WTC11 (cell line): ENCODE data around the gene BRS3. TPM values are rescaled to one million over a fixed set of nuclear protein-coding genes. Genes with fewer than 3 reads are reported as not detected.
"Not testable (repeated sequence)": the region's sequence is repeated elsewhere in the genome, so short reads cannot be mapped to it uniquely, and the experiment has no call there.

ENCODE experiments used
- ATAC-seq: fragments of 200-7000 bp; cut with Tn5 transposase; 2 replicates; pipeline ENCODE4 v1.10.0; 2021; ENCODE audit warnings: mild to moderate bottlenecking, moderate library complexity
- Bru-seq: library from RNA; stranded (reverse); fragments of 400-500 nt; gene quantifications from one replicate; lab custom pipeline; 2021; lab: Mats Ljungman, UMichigan
- CTCF ChIA-PET: fragments of 300-600 bp; sonication (Branson Sonifier 250); formaldehyde crosslinking; loops from one replicate; lab custom pipeline; 2021; ENCODE audit warnings: antibody characterized with exemption; lab: Charles Lee
- POLR2A ChIA-PET: fragments of 350-600 bp; sonication (Branson Sonifier 250); formaldehyde crosslinking; loops from one replicate; lab custom pipeline; 2021; ENCODE audit warnings: antibody characterized with exemption; lab: Charles Lee
- DNase-seq: peaks from one replicate; pipeline ENCODE4 v3.0.0; 2021; ENCODE audit warnings: low spot score
- H3K27ac Mint-ChIP-seq: 2 replicates; pipeline ENCODE4 v1.8.0; 2021; ENCODE audit warnings: mixed read lengths
- H3K27me3 Mint-ChIP-seq: 2 replicates; pipeline ENCODE4 v1.8.0; 2021; ENCODE audit warnings: low read depth, mild to moderate bottlenecking, moderate library complexity, mixed read lengths
- H3K36me3 Mint-ChIP-seq: 2 replicates; pipeline ENCODE4 v1.8.0; 2021; ENCODE audit warnings: mixed read lengths
- H3K4me1 Mint-ChIP-seq: 2 replicates; pipeline ENCODE4 v1.8.0; 2022; ENCODE audit warnings: mixed read lengths
- H3K4me3 Mint-ChIP-seq: 2 replicates; pipeline ENCODE4 v1.8.0; 2021; ENCODE audit warnings: mild to moderate bottlenecking, moderate library complexity, mixed read lengths
- H3K9me3 Mint-ChIP-seq: 2 replicates; pipeline ENCODE4 v1.8.0; 2021; ENCODE audit warnings: mixed read lengths
- AFF4 ChIP-seq: sonication (generic); formaldehyde crosslinking; IDR thresholded peaks from 2 replicates; pipeline ENCODE4 v1.8.1; 2023; ENCODE audit warnings: mild to moderate bottlenecking, missing genetic modification reagents, borderline replicate concordance
- CREB1 ChIP-seq: sonication (generic); formaldehyde crosslinking; IDR thresholded peaks from 2 replicates; pipeline ENCODE4 v1.8.0; 2023; ENCODE audit warnings: mild to moderate bottlenecking, missing genetic modification reagents
- CREM ChIP-seq: sonication (generic); formaldehyde crosslinking; IDR thresholded peaks from 2 replicates; pipeline ENCODE4 v1.8.1; 2022; ENCODE audit warnings: mild to moderate bottlenecking, missing genetic modification reagents, moderate library complexity
- ESRRA ChIP-seq: sonication (generic); formaldehyde crosslinking; IDR thresholded peaks from 2 replicates; pipeline ENCODE4 v1.8.1; 2022; ENCODE audit warnings: mild to moderate bottlenecking, missing genetic modification reagents, borderline replicate concordance
- FOXK1 ChIP-seq: sonication (generic); formaldehyde crosslinking; IDR thresholded peaks from 2 replicates; pipeline ENCODE4 v1.8.0; 2022; ENCODE audit warnings: mild to moderate bottlenecking, moderate library complexity, missing genetic modification reagents
- GABPB1 ChIP-seq: sonication (generic); formaldehyde crosslinking; IDR thresholded peaks from 2 replicates; pipeline ENCODE4 v1.8.1; 2023; ENCODE audit warnings: mild to moderate bottlenecking, missing genetic modification reagents
- GTF2I ChIP-seq: fragments of 250-450 bp; sonication (Bioruptor Pico); conservative IDR thresholded peaks from 2 replicates; pipeline ENCODE4 v1.4.0; 2021; ENCODE audit warnings: mild to moderate bottlenecking
- HMGXB4 ChIP-seq: sonication (generic); formaldehyde crosslinking; IDR thresholded peaks from 2 replicates; pipeline ENCODE4 v1.8.1; 2023; ENCODE audit warnings: mild to moderate bottlenecking, moderate library complexity, missing genetic modification reagents
- MXD4 ChIP-seq: fragments of 250-450 bp; sonication (Bioruptor Pico); IDR thresholded peaks from 2 replicates; pipeline ENCODE4 v1.8.0; 2021; ENCODE audit warnings: mild to moderate bottlenecking, moderate library complexity, borderline replicate concordance
- NFE2L1 ChIP-seq: sonication (generic); formaldehyde crosslinking; IDR thresholded peaks from 2 replicates; pipeline ENCODE4 v1.8.1; 2023; ENCODE audit warnings: missing genetic modification reagents
- ZNF317 ChIP-seq: sonication (generic); formaldehyde crosslinking; IDR thresholded peaks from 2 replicates; pipeline ENCODE4 v1.8.1; 2023; ENCODE audit warnings: low read depth, mild to moderate bottlenecking, moderate library complexity, missing genetic modification reagents, borderline replicate concordance
- long read RNA-seq, 3 experiments: library from RNA in 1 of 3; library from capped mRNA in 1 of 3; library from polyadenylated mRNA in 1 of 3; unstranded in 2 of 3; stranded (forward) in 1 of 3; transcript quantifications; one replicate each; pipeline ENCODE4 v2.0.0, GENCODE V29; 2021
- total RNA-seq: library from RNA; stranded (reverse); gene quantifications from 3 replicates; pipeline ENCODE4 v1.2.3, GENCODE V29; 2021
- TF ChIP-seq, protein P1 (sequence below): sonication (generic); formaldehyde crosslinking; IDR thresholded peaks from 2 replicates; pipeline ENCODE4 v1.8.1; 2023; ENCODE audit warnings: mild to moderate bottlenecking, missing genetic modification reagents
- TF ChIP-seq, protein P2 (sequence below): sonication (generic); formaldehyde crosslinking; IDR thresholded peaks from 2 replicates; pipeline ENCODE4 v1.8.0; 2023; ENCODE audit warnings: missing genetic modification reagents, mild to moderate bottlenecking, borderline replicate concordance
- TF ChIP-seq, protein P3 (sequence below): sonication (generic); formaldehyde crosslinking; conservative IDR thresholded peaks from 2 replicates; pipeline ENCODE4 v1.8.1; 2023; ENCODE audit warnings: mild to moderate bottlenecking, low read depth, missing genetic modification reagents, moderate library complexity

Gene BRS3
- total RNA-seq (not detected in 3 replicates), Bru-seq, nascent RNA (not detected)
- long read RNA-seq, experiment 1, result 0 reads
- long read RNA-seq, experiment 2, result 0 reads
- long read RNA-seq, experiment 3, result 0 reads

DNA sequence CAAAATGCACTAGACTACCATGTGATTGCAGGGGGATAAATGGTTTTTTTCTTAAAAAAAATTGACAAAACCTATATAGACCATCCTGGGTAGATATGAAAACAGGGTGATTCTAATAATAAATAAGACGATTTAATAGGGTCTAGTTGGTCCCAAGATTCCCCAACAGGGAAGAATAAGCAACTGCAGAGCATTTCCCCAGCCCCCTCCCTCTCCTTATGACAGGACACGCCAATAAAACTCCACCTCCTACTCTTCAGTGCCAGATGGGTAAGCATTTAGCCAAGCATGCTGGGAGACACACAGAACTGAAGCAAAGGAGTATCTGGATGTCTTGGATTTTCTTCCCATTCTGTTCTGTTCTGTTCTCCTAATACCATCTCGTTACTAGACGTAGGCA lies at the start of gene BRS3:
BRS3 (plus strand) TSS at position 301 of the 400 bp plus-strand sequence. CDS start 168 bp downstream, outside the sequence.
- Mint-ChIP-seq H3K27me3 (peaks cover 27% of the 10 kb centered on the region), H3K4me1 (no peaks in the 10 kb centered on the region), H3K36me3 (no peaks in the 10 kb centered on the region), H3K9me3 (no peaks in the 10 kb centered on the region), H3K27ac (no peak within 1 kb of the TSS), H3K4me3 (no peak within 1 kb of the TSS)
- ChIA-PET CTCF (no interaction called here), POLR2A (no interaction called here)
- TF ChIP-seq, protein P1, sequence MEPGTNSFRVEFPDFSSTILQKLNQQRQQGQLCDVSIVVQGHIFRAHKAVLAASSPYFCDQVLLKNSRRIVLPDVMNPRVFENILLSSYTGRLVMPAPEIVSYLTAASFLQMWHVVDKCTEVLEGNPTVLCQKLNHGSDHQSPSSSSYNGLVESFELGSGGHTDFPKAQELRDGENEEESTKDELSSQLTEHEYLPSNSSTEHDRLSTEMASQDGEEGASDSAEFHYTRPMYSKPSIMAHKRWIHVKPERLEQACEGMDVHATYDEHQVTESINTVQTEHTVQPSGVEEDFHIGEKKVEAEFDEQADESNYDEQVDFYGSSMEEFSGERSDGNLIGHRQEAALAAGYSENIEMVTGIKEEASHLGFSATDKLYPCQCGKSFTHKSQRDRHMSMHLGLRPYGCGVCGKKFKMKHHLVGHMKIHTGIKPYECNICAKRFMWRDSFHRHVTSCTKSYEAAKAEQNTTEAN (CRISPR knock-in tag), result no peak
- TF ChIP-seq ESRRA (CRISPR knock-in tag) (no peak), CREM (CRISPR knock-in tag) (no peak), GABPB1 (no peak), AFF4 (no peak), NFE2L1 (CRISPR knock-in tag) (no peak)
- TF ChIP-seq, protein P2, sequence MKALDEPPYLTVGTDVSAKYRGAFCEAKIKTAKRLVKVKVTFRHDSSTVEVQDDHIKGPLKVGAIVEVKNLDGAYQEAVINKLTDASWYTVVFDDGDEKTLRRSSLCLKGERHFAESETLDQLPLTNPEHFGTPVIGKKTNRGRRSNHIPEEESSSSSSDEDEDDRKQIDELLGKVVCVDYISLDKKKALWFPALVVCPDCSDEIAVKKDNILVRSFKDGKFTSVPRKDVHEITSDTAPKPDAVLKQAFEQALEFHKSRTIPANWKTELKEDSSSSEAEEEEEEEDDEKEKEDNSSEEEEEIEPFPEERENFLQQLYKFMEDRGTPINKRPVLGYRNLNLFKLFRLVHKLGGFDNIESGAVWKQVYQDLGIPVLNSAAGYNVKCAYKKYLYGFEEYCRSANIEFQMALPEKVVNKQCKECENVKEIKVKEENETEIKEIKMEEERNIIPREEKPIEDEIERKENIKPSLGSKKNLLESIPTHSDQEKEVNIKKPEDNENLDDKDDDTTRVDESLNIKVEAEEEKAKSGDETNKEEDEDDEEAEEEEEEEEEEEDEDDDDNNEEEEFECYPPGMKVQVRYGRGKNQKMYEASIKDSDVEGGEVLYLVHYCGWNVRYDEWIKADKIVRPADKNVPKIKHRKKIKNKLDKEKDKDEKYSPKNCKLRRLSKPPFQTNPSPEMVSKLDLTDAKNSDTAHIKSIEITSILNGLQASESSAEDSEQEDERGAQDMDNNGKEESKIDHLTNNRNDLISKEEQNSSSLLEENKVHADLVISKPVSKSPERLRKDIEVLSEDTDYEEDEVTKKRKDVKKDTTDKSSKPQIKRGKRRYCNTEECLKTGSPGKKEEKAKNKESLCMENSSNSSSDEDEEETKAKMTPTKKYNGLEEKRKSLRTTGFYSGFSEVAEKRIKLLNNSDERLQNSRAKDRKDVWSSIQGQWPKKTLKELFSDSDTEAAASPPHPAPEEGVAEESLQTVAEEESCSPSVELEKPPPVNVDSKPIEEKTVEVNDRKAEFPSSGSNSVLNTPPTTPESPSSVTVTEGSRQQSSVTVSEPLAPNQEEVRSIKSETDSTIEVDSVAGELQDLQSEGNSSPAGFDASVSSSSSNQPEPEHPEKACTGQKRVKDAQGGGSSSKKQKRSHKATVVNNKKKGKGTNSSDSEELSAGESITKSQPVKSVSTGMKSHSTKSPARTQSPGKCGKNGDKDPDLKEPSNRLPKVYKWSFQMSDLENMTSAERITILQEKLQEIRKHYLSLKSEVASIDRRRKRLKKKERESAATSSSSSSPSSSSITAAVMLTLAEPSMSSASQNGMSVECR (CRISPR knock-in tag), result no peak
- DNase-seq, result no peak
- ATAC-seq, result no peak

GRCh38 chrX:136438192-136438591 lies 49.6 kb upstream of the BRS3 start:
- Mint-ChIP-seq H3K9me3 (no peaks in the 10 kb centered on the region), H3K4me1 (no peaks in the 10 kb centered on the region), H3K27me3 (peaks cover 2% of the 10 kb centered on the region; the same call in 1 of the 2 replicates), H3K4me3 (no peak overlapping the region), H3K27ac (no peak overlapping the region), H3K36me3 (no peaks in the 10 kb centered on the region)
- CTCF ChIA-PET, result no interaction called here
- TF ChIP-seq FOXK1 (CRISPR knock-in tag), result no peak
- POLR2A ChIA-PET, result no interaction called here
- ATAC-seq, result no peak
- no peak for DNase-seq

DNA sequence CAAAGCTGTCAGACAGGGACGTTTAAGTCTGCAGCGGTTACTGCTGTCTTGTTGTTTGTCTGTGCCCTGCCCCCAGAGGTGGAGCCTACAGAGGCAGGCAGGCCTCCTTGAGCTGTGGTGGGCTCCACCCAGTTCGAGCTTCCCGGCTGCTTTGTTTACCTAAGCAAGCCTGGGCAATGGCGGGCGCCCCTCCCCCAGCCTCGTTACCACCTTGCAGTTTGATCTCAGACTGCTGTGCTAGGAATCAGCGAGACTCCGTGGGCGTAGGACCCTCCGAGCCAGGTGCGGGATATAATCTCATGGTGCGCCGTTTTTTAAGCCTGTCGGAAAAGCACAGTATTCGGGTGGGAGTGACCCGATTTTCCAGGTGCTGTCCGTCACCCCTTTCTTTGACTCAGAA lies 42.1 kb upstream of the BRS3 start:
- H3K4me1 Mint-ChIP-seq, CTCF ChIA-PET, ATAC-seq, H3K27me3 Mint-ChIP-seq, POLR2A ChIA-PET, H3K4me3 Mint-ChIP-seq, H3K27ac Mint-ChIP-seq, H3K36me3 Mint-ChIP-seq, H3K9me3 Mint-ChIP-seq: not testable (repeated sequence)
- peak; percentile 20 for DNase-seq

GRCh38 chrX:136446208-136446607 lies 41.5 kb upstream of the BRS3 start:
- Mint-ChIP-seq H3K4me1 (no peaks in the 10 kb centered on the region), H3K9me3 (peaks cover 7% of the 10 kb centered on the region; the same call in 1 of the 2 replicates)
- no peak for ATAC-seq
- POLR2A ChIA-PET, result no interaction called here
- TF ChIP-seq ZNF317 (CRISPR knock-in tag) (no peak), CREB1 (CRISPR knock-in tag) (no peak), HMGXB4 (no peak), MXD4 (no peak), GTF2I (no peak)
- TF ChIP-seq, protein P3, sequence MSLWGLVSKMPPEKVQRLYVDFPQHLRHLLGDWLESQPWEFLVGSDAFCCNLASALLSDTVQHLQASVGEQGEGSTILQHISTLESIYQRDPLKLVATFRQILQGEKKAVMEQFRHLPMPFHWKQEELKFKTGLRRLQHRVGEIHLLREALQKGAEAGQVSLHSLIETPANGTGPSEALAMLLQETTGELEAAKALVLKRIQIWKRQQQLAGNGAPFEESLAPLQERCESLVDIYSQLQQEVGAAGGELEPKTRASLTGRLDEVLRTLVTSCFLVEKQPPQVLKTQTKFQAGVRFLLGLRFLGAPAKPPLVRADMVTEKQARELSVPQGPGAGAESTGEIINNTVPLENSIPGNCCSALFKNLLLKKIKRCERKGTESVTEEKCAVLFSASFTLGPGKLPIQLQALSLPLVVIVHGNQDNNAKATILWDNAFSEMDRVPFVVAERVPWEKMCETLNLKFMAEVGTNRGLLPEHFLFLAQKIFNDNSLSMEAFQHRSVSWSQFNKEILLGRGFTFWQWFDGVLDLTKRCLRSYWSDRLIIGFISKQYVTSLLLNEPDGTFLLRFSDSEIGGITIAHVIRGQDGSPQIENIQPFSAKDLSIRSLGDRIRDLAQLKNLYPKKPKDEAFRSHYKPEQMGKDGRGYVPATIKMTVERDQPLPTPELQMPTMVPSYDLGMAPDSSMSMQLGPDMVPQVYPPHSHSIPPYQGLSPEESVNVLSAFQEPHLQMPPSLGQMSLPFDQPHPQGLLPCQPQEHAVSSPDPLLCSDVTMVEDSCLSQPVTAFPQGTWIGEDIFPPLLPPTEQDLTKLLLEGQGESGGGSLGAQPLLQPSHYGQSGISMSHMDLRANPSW (CRISPR knock-in tag), result no peak
- TF ChIP-seq, all 79 proteins: peak for 0
- no peak overlapping the region for H3K27ac Mint-ChIP-seq
- CTCF ChIA-PET, result no interaction called here
- no peak for DNase-seq
- no peak overlapping the region; the same call in 1 of the 2 replicates for H3K4me3 Mint-ChIP-seq
- peaks cover 6% of the 10 kb centered on the region for H3K36me3 Mint-ChIP-seq
- H3K27me3 Mint-ChIP-seq, result no peaks in the 10 kb centered on the region; the same call in 1 of the 2 replicates
